Measurements from ENCODE around the gene ADAM10.

The ADAM10 gene

DNA sequence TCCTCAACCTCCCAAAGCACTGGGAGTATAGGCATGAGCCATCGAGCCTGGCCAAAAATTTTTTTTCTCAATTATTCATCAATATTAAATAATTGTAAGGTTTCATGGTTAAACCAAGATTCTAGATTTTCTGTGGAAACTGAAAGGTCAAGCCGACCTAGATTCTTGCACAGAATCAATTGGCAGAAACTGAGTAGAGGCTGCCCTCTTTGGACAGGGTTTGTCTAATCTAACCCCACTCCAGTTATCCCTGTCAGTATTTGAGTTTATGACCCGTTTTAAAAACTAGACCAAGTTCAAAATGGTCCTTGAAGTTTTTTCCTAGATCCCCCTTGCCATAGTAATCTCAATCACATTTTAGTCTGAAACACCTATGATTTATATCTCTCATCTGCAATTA lies 8.6 kb upstream of the ADAM10 start:
- WGBS (ENCODE audit: insufficient coverage, insufficient read length): no CpG with 5 or more reads among the region's 3 CpGs

DNA sequence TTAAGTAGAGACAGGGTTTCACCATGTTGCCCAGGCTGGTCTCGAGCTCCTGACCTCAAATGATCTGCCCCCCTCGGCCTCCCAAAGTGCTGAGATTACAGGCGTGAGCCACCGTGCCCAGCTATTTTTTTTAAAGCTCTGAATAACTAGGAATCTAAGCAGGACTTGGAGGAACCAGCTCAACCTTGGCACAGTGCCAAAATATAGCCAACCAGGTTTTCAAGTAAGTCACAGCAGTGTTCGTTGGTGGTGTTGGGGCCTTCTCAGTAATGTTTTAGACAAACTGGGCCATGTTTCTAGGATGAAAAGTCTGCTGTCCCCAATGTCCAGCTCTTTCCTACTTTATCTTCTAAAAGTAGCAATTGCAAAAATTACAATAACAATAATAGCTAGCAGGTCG lies 6.4 kb upstream of the ADAM10 start:
- H3K4me3 ChIP-seq (ENCODE audit: low read length): no peak overlapping the region
- no peak overlapping the region for H3K27ac ChIP-seq (ENCODE audit: low read length)
- no peaks in the 10 kb centered on the region for H3K9me3 ChIP-seq (ENCODE audit: control insufficient read depth, insufficient read depth, low read length)
- DNase-seq (ENCODE audit: low read depth, low spot score): no peak
- H3K4me1 ChIP-seq (ENCODE audit: control insufficient read depth, insufficient read depth, low read length): no peaks in the 10 kb centered on the region
- H3K27me3 ChIP-seq (ENCODE audit: control insufficient read depth, insufficient read depth, low read length): no peaks in the 10 kb centered on the region
- no CpG with 5 or more reads among the region's 6 CpGs for WGBS (ENCODE audit: insufficient coverage, insufficient read length)
- no peaks in the 10 kb centered on the region for H3K36me3 ChIP-seq (ENCODE audit: control insufficient read depth, insufficient read depth, low read length)

More for the DNA sequence above, 8.6 kb upstream of the ADAM10 start:
- H3K27ac ChIP-seq (ENCODE audit: low read length): no peak overlapping the region
- no peaks in the 10 kb centered on the region for H3K27me3 ChIP-seq (ENCODE audit: control insufficient read depth, insufficient read depth, low read length)
- H3K4me3 ChIP-seq (ENCODE audit: low read length): no peak overlapping the region
- no peaks in the 10 kb centered on the region for H3K4me1 ChIP-seq (ENCODE audit: control insufficient read depth, insufficient read depth, low read length)
- H3K9me3 ChIP-seq (ENCODE audit: control insufficient read depth, insufficient read depth, low read length): no peaks in the 10 kb centered on the region
- no peak for DNase-seq (ENCODE audit: low read depth, low spot score)
- no peaks in the 10 kb centered on the region for H3K36me3 ChIP-seq (ENCODE audit: control insufficient read depth, insufficient read depth, low read length)

DNA sequence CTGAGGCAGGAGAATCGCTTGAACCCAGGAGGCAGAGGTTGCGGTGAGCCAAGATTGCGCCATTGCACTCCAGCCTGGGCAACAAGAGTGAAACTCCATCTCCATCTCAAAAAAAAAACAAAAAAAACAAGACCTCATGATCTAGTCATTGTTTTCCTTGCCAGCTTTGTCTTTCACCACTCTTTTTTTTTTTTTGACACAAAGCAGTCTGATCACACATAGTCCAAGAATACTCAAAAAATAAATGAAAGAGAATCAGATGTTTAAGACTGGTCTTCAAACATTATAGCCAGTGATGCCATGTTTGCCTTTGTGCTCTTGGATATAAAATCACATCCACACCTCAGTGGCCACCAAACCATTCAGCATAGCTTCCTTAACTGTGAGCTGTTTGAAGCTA lies 5.8 kb upstream of the ADAM10 start:
- Histone ChIP-seq H3K27ac (ENCODE audit: low read length) (no peak overlapping the region), H3K9me3 (ENCODE audit: control insufficient read depth, insufficient read depth, low read length) (no peaks in the 10 kb centered on the region), H3K4me3 (ENCODE audit: low read length) (no peak overlapping the region), H3K4me1 (ENCODE audit: control insufficient read depth, insufficient read depth, low read length) (no peaks in the 10 kb centered on the region), H3K27me3 (ENCODE audit: control insufficient read depth, insufficient read depth, low read length) (no peaks in the 10 kb centered on the region), H3K36me3 (ENCODE audit: control insufficient read depth, insufficient read depth, low read length) (no peaks in the 10 kb centered on the region)
- DNase-seq (ENCODE audit: low read depth, low spot score): no peak
- WGBS (ENCODE audit: insufficient coverage, insufficient read length): no CpG with 5 or more reads among the region's 3 CpGs

DNA sequence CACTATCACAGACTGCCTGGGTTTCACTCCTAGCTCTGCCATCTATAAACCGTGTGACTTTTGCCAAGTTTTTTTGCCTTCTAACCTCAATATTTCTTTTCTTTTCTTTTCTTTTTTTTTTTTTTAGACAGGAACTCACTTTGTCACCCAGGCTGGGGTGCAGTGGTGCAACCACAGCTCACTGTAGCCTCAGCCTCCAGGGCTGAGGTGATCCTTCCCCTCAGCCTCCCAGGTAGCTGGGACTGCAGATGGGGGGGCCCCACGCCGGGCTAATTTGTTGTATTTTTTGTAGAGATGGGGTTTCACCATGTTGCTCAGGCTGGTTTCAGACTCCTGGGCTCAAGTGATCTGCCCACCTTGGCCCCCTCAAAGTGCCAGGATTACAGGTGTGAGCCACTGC lies 3.2 kb upstream of the ADAM10 start:
- Histone ChIP-seq H3K4me1 (ENCODE audit: control insufficient read depth, insufficient read depth, low read length) (no peaks in the 10 kb centered on the region), H3K27ac (ENCODE audit: low read length) (no peak overlapping the region), H3K36me3 (ENCODE audit: control insufficient read depth, insufficient read depth, low read length) (no peaks in the 10 kb centered on the region), H3K9me3 (ENCODE audit: control insufficient read depth, insufficient read depth, low read length) (no peaks in the 10 kb centered on the region), H3K27me3 (ENCODE audit: control insufficient read depth, insufficient read depth, low read length) (no peaks in the 10 kb centered on the region), H3K4me3 (ENCODE audit: low read length) (no peak overlapping the region)
- no peak for DNase-seq (ENCODE audit: low read depth, low spot score)
- WGBS (ENCODE audit: insufficient coverage, insufficient read length): no CpG with 5 or more reads among the region's 3 CpGs

DNA sequence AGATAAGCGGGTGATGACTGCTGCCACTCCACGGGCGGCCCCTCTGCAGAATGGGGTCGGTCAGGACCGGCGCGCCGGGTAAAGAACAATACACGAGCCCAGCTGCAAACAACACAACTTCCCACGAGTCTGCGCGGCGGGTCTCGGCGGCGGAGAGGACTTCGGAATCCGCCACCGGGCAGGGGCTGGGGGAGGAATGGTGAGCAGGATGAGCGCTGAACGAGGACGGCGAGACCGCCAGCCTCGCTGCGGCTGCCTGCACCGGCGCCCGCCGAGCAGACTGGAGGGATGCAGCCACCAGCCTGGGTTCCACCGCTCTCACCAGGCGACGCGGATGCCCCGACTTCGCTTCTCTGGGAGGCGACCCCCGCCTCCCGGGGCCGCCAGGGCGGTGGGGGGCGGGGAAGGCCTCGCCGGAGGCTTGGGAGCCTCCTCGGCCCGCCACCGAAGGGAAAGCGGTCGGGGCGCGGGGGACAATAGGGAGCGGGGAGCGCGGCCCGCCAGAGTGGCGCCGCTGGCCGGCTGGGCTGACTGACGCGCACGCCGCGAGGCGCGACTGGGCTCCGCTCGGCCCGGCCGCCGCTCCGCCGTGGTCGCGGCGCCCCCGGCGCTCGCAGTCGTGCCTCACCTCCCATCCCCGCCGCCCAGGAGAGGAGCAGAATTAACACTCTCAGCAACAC lies 515 bp downstream of the ADAM10 start:
- no peak overlapping the region for H3K27ac ChIP-seq (ENCODE audit: low read length)
- no peaks in the 10 kb centered on the region for H3K9me3 ChIP-seq (ENCODE audit: control insufficient read depth, insufficient read depth, low read length)
- no peaks in the 10 kb centered on the region for H3K36me3 ChIP-seq (ENCODE audit: control insufficient read depth, insufficient read depth, low read length)
- no CpG with 5 or more reads among the region's 81 CpGs for WGBS (ENCODE audit: insufficient coverage, insufficient read length)
- no peaks in the 10 kb centered on the region for H3K27me3 ChIP-seq (ENCODE audit: control insufficient read depth, insufficient read depth, low read length)
- H3K4me3 ChIP-seq (ENCODE audit: low read length): peak overlapping the region; percentile 80
- DNase-seq (ENCODE audit: low read depth, low spot score): no peak
- no peaks in the 10 kb centered on the region for H3K4me1 ChIP-seq (ENCODE audit: control insufficient read depth, insufficient read depth, low read length)

DNA sequence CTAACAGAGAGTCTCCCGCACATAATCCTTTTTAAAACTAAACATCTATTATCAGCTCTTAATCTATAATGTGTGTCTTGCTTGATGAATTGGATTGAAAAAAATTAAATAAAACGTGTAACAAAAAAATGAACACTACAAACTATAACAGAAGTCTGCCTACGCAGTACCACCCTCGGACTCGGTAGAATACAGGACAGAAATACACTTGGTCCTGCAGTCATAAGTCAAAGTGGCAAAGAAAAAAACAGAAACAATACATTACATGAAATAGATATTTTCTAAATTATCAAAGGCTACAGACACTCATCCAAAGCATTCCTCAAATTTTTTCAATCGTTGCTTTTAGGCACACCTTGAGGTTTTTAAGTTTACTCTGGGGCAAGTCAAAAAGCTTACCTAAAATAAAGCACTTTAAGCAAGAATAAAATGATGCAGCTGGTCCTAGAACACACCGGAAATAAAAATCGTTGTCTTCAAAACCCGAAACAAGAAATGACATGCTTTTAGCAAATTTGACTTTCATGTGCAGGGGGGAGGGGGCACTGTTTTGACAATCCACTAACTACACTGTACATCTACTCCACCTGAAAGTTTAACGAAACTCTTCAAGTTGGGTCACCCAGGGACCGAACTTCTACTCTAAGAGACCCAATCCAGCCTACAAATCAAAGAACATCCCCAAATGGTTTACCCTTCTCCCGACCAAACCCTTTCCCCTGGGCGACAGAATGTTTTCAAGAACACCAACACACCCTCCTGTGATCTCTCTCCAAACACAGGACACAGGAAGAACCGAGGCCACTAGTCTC lies 1.3 kb downstream of the ADAM10 start:
- Histone ChIP-seq H3K9me3 (ENCODE audit: control insufficient read depth, insufficient read depth, low read length) (no peaks in the 10 kb centered on the region), H3K36me3 (ENCODE audit: control insufficient read depth, insufficient read depth, low read length) (no peaks in the 10 kb centered on the region), H3K27me3 (ENCODE audit: control insufficient read depth, insufficient read depth, low read length) (no peaks in the 10 kb centered on the region), H3K4me3 (ENCODE audit: low read length) (peak overlapping the region; percentile 80), H3K27ac (ENCODE audit: low read length) (no peak overlapping the region), H3K4me1 (ENCODE audit: control insufficient read depth, insufficient read depth, low read length) (no peaks in the 10 kb centered on the region)
- DNase-seq (ENCODE audit: low read depth, low spot score): no peak
- no CpG with 5 or more reads among the region's 14 CpGs for WGBS (ENCODE audit: insufficient coverage, insufficient read length)

DNA sequence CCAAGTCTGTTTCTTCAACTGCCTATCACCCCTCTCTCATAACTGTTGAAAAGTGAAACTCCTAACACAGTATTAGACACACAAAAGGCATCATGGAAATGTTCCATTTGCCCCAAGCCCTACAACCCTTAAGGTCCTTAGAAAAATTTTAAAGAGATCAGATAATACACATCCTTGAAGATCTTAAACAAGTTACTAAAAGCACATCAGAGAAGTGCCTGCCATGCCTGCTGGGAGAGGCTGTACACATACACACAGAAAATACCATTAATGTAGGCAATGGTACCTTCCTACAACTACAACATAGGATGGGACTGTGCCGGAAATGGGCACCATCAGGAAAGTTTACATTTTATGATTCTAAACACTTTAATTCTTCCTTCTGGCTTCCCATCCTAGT lies 3.3 kb downstream of the ADAM10 start:
- Histone ChIP-seq H3K27me3 (ENCODE audit: control insufficient read depth, insufficient read depth, low read length) (no peaks in the 10 kb centered on the region), H3K27ac (ENCODE audit: low read length) (no peak overlapping the region)
- WGBS (ENCODE audit: insufficient coverage, insufficient read length): no CpG with 5 or more reads among the region's 1 CpG

DNA sequence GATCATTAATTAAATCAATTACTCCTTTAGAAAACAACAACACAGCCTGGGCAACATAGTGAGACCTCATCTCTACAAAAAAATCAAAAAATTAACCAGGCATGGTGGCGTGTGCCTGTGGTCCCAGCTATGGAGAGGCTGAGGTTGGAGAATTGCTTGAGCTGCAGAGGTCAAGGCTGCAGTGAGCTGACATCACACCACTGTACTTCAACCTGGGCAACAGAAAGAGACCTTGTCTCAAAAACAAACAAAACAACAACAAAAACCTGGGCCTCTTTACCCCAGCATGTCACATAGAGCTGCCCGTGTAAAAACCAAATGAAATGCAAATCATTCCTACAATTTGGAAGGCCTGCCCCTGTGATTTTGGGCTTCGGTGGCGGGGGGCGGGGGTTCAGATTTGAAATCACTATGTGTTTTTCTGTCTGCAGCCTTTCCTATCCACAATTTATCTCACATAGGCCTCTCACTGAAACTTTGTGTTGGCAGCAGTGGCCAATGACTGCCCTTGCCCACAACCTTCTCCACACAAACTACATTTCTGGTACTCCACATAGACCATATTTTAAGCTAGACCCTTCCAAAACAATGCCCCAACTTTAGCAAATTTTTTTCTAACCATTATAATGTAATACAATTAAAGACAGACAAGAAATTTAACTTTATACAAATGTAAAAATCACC lies 6.5 kb downstream of the ADAM10 start:
- Histone ChIP-seq H3K9me3 (ENCODE audit: control insufficient read depth, insufficient read depth, low read length) (no peaks in the 10 kb centered on the region), H3K4me1 (ENCODE audit: control insufficient read depth, insufficient read depth, low read length) (no peaks in the 10 kb centered on the region), H3K27ac (ENCODE audit: low read length) (no peak overlapping the region), H3K4me3 (ENCODE audit: low read length) (no peak overlapping the region), H3K36me3 (ENCODE audit: control insufficient read depth, insufficient read depth, low read length) (no peaks in the 10 kb centered on the region), H3K27me3 (ENCODE audit: control insufficient read depth, insufficient read depth, low read length) (no peaks in the 10 kb centered on the region)
- no peak for DNase-seq (ENCODE audit: low read depth, low spot score)
- no CpG with 5 or more reads among the region's 5 CpGs for WGBS (ENCODE audit: insufficient coverage, insufficient read length)

More for the DNA sequence above, 3.3 kb downstream of the ADAM10 start:
- Histone ChIP-seq H3K9me3 (ENCODE audit: control insufficient read depth, insufficient read depth, low read length) (no peaks in the 10 kb centered on the region), H3K4me3 (ENCODE audit: low read length) (no peak overlapping the region), H3K36me3 (ENCODE audit: control insufficient read depth, insufficient read depth, low read length) (no peaks in the 10 kb centered on the region), H3K4me1 (ENCODE audit: control insufficient read depth, insufficient read depth, low read length) (no peaks in the 10 kb centered on the region)
- DNase-seq (ENCODE audit: low read depth, low spot score): no peak

DNA sequence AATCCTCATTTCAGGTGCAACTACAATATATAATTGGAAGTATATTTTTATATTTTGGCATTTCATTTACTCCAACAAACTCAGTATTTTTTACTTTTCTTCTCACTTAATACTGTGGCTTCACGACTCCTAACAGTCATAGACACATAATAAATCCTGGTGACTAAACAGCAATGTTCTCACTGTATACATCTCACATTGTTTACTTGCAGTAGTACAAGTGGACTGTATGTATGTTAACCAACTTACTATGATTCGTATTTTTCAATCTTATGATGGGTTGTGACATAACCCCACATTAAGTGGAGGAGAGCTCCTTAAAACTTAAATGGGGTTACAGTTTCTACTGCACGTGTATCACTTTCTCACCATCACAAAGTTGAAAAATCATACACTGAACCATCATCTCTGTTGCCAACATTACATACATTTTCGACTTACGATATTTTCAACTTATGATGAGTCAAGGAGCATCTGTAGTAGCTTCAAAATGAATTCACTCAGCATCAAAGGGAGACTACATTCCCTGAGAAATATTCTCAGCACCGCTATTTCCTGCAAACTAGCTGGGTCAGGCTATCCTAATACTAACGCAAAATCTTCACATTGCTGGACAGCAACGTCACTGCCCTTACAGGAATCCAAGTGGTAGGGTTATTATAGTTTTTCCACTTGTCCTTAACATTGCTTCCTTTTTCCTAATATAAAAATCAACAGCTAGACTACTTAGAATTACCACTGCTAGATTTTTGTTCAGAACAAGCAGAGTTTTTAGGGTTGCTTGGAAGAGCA lies 7.3 kb downstream of the ADAM10 start:
- no peak for DNase-seq (ENCODE audit: low read depth, low spot score)
- no peaks in the 10 kb centered on the region for H3K4me1 ChIP-seq (ENCODE audit: control insufficient read depth, insufficient read depth, low read length)
- H3K27ac ChIP-seq (ENCODE audit: low read length): no peak overlapping the region
- no peaks in the 10 kb centered on the region for H3K27me3 ChIP-seq (ENCODE audit: control insufficient read depth, insufficient read depth, low read length)
- H3K9me3 ChIP-seq (ENCODE audit: control insufficient read depth, insufficient read depth, low read length): no peaks in the 10 kb centered on the region
- H3K4me3 ChIP-seq (ENCODE audit: low read length): no peak overlapping the region
- H3K36me3 ChIP-seq (ENCODE audit: control insufficient read depth, insufficient read depth, low read length): no peaks in the 10 kb centered on the region
- WGBS (ENCODE audit: insufficient coverage, insufficient read length): 100% methylated on average over 2 of the region's 8 CpGs

DNA sequence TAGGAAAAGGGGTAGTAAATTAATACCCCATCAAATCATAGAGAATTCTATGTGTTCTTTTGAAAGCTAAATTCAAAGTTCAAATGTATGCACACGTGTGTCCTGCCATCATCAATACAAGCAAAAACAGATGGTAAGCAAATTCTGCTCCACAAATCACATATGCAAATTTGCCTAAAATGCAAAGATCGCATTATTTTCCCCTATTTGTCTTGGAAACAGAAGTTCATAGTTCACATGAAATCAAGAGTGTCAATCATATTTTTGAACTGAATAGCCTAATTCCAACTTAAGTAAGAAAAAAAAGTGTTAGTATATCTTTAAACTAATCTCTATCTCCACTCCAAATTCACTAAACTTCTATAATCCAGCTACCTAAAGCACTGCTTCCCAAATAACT lies 8.5 kb downstream of the ADAM10 start:
- H3K36me3 ChIP-seq (ENCODE audit: control insufficient read depth, insufficient read depth, low read length): no peaks in the 10 kb centered on the region
- H3K4me3 ChIP-seq (ENCODE audit: low read length): no peak overlapping the region
- no peaks in the 10 kb centered on the region for H3K4me1 ChIP-seq (ENCODE audit: control insufficient read depth, insufficient read depth, low read length)
- H3K27ac ChIP-seq (ENCODE audit: low read length): no peak overlapping the region
- H3K27me3 ChIP-seq (ENCODE audit: control insufficient read depth, insufficient read depth, low read length): no peaks in the 10 kb centered on the region
- DNase-seq (ENCODE audit: low read depth, low spot score): no peak
- H3K9me3 ChIP-seq (ENCODE audit: control insufficient read depth, insufficient read depth, low read length): no peaks in the 10 kb centered on the region
- WGBS (ENCODE audit: insufficient coverage, insufficient read length): no CpG with 5 or more reads among the region's 2 CpGs
